Activated naive CD8-positive, alpha-beta T cell treated with anti-CD3 and anti-CD28 coated beads, Interleukin-2, amount 50 U/mL, for 24 hours (primary cell): ENCODE results near the gene DNM3.
"Not testable (repeated sequence)": the region's sequence is repeated elsewhere in the genome, so short reads cannot be mapped to it uniquely, and the experiment has no call there.

ENCODE experiments used
- ATAC-seq: fragments of 150-1000 bp; cut with Tn5 transposase; one replicate; pipeline ENCODE4 v1.10.0; 2021
- DNase-seq: peaks from one replicate; pipeline ENCODE4 v3.0.0; 2021
- H3K27ac Mint-ChIP-seq: one replicate; pipeline ENCODE4 v1.8.0; 2021; ENCODE audit warnings: mild to moderate bottlenecking, mixed read lengths
- H3K27me3 Mint-ChIP-seq: one replicate; pipeline ENCODE4 v1.8.0; 2021; ENCODE audit warnings: mixed read lengths
- H3K36me3 Mint-ChIP-seq: one replicate; pipeline ENCODE4 v1.8.0; 2021; ENCODE audit warnings: low read depth, mixed read lengths
- H3K4me1 Mint-ChIP-seq: one replicate; pipeline ENCODE4 v1.8.0; 2021; ENCODE audit warnings: mixed read lengths
- H3K4me3 Mint-ChIP-seq: one replicate; pipeline ENCODE4 v1.8.0; 2021; ENCODE audit warnings: mild to moderate bottlenecking, moderate library complexity, mixed read lengths
- H3K9me3 Mint-ChIP-seq: one replicate; pipeline ENCODE4 v1.8.0; 2021; ENCODE audit warnings: mixed read lengths

The DNM3 gene

DNA sequence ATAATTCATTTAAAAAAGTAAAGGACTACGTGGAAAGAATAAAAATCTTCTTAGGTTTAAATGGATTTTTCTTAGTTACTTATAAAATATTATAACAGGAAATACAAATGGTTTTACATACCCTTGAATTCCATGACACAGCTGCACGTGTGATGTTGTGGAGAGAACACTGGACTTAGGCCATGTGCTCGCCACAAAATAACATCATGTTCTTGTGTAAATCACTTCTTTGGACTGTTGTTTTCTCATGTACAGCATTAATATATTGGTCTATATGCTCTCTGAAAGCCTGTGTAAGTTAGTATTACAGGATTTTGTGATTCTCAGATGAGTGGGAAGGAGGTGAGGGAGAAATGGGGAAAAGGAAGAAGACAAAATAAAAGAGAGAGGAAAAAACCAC is 228.2 kb downstream of the DNM3 start:
- no peak for DNase-seq
- H3K36me3 Mint-ChIP-seq: no peaks in the 10 kb centered on the region
- no peaks in the 10 kb centered on the region for H3K9me3 Mint-ChIP-seq
- no peaks in the 10 kb centered on the region for H3K27me3 Mint-ChIP-seq
- no peak for ATAC-seq
- no peaks in the 10 kb centered on the region for H3K4me1 Mint-ChIP-seq
- peak overlapping the region; percentile 8 for H3K27ac Mint-ChIP-seq
- no peak overlapping the region for H3K4me3 Mint-ChIP-seq

DNA sequence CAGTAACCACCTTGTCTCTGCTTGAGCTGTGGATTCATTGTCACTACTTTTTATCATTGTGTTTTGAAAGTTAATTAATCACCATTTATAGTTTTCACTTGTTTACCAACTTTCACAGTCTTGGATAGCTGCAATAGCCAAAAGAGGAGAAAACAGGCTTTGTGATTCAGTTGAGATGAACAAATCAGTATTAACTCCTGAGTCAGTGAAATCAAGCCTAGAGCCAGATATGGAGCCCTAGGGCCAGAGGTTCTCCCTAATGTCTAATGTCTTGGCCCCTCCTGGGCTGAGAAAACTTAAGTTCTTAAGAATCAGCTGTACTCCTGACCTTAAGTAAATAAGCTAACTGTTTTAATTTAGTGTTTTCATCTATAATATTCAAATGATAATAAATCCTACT is 228.8 kb downstream of the DNM3 start:
- Mint-ChIP-seq H3K9me3 (no peaks in the 10 kb centered on the region), H3K4me1 (no peaks in the 10 kb centered on the region), H3K36me3 (no peaks in the 10 kb centered on the region), H3K27ac (peak overlapping the region; percentile 8), H3K4me3 (no peak overlapping the region), H3K27me3 (no peaks in the 10 kb centered on the region)
- no peak for ATAC-seq
- no peak for DNase-seq

DNA sequence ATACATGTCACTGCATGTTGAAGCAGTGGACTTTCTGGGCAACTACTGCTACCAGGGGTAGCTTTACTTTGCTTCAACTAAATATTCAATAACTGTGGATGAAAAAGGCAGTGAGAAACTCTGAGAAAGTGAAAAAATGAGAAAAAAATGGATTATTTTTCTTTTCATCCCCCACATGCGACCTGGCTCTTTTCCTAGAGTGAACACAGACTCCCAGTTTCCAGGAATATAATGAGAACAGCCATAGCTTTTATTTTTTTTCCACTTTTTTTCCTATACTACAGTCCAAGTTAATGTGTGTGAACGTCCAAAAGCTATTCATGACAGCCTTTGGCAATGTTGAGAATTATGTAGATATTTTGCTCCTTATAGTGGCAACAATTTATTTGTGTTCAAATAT is 230.4 kb downstream of the DNM3 start:
- Mint-ChIP-seq H3K36me3 (no peaks in the 10 kb centered on the region), H3K4me3 (no peak overlapping the region)
- no peak for DNase-seq

DNA sequence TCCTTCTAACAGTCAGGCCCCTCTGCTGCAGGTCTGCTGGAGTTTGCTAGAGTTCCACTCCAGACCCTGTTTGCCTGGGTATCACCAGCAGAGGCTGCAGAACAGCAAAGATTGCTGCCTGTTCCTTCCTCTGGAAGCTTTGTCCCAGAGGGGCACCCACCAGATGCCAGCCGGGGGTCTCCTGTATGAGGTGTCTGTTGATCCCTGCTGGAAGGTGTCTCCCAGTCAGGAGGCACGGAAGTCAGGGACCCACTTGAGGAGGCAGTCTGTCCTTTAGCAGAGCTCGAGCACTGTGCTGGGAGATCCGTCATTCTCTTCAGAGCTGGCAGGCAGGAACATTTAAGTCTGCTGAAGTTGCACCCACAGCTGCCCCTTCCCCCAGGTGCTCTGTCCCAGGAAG is 238.6 kb downstream of the DNM3 start:
- not testable (repeated sequence) for H3K4me3 Mint-ChIP-seq, ATAC-seq, DNase-seq, H3K27me3 Mint-ChIP-seq, H3K4me1 Mint-ChIP-seq, H3K9me3 Mint-ChIP-seq, H3K36me3 Mint-ChIP-seq, H3K27ac Mint-ChIP-seq

More for the DNA sequence above, 230.4 kb downstream of the DNM3 start:
- H3K27ac Mint-ChIP-seq: no peak overlapping the region
- H3K9me3 Mint-ChIP-seq: no peaks in the 10 kb centered on the region
- no peaks in the 10 kb centered on the region for H3K27me3 Mint-ChIP-seq
- no peak for ATAC-seq
- H3K4me1 Mint-ChIP-seq: no peaks in the 10 kb centered on the region

DNA sequence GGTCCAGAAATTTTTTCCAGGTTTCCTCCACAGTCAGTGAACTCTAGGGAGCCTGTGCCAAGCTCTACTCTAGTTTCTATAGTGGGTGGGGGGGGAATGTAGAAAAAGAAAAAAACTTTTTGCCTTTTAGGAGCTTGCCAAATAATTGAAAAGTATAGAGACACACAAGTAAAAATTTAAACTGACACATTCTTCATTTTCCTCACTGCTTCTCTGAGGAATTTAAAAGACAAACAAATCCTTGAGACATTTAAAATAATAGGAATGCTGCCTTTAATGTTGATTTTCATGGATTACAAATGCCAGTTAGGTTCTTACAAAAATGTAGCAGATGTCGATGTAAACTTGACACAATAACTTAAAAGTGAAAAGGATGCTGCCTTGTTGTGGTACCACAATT is 241.9 kb downstream of the DNM3 start:
- Mint-ChIP-seq H3K4me3 (no peak overlapping the region), H3K27me3 (no peaks in the 10 kb centered on the region), H3K36me3 (no peaks in the 10 kb centered on the region)

DNA sequence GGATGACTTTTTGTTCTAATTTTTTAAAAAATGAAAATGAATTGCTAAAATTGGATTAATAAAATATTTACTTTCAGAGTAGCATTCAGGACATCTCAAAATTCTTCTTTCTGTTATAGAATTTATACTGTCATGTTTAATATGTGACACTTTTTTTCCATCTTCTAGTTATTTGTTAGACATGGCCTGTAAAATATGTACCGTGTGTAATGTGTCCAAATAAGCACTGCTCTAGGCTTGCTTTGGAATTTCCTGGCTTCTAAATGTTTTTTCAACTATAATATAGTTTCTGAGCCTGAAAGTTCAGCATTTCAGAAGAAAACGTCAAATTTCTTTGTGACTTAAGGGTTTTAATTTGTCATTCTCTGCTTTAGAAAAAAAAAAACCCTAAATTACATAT is 243.6 kb downstream of the DNM3 start:
- no peak overlapping the region for H3K4me3 Mint-ChIP-seq
- ATAC-seq (no peak), DNase-seq (no peak)
- no peak overlapping the region for H3K27ac Mint-ChIP-seq
- H3K36me3 Mint-ChIP-seq: no peaks in the 10 kb centered on the region
- no peaks in the 10 kb centered on the region for H3K4me1 Mint-ChIP-seq
- H3K9me3 Mint-ChIP-seq: no peaks in the 10 kb centered on the region
- H3K27me3 Mint-ChIP-seq: no peaks in the 10 kb centered on the region

More for the DNA sequence above, 241.9 kb downstream of the DNM3 start:
- DNase-seq (no peak), ATAC-seq (no peak)
- Mint-ChIP-seq H3K9me3 (no peaks in the 10 kb centered on the region), H3K4me1 (no peaks in the 10 kb centered on the region), H3K27ac (no peak overlapping the region)

DNA sequence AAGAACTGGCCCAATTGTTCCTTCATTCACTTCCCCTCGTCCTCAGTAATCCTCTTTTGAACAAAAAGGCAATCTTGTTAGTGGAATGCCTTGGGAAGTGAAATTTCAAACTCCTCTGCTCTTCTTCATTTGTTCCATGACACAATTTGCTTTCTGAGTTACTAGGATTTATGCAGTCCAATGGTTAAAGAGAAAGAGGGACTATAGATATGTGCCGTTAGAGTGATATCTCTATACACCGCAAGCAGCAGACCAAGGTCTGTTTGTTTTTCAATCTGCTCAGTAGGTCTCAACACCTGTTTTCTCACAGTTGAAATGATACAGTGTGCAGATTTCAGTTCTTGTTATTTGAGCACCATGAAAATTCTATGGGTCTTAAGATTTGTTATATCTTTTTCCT is 244.0 kb downstream of the DNM3 start:
- no peak overlapping the region for H3K4me3 Mint-ChIP-seq
- no peaks in the 10 kb centered on the region for H3K36me3 Mint-ChIP-seq
- ATAC-seq: no peak
- no peak for DNase-seq
- H3K4me1 Mint-ChIP-seq: no peaks in the 10 kb centered on the region
- H3K27me3 Mint-ChIP-seq: no peaks in the 10 kb centered on the region
- no peak overlapping the region for H3K27ac Mint-ChIP-seq
- H3K9me3 Mint-ChIP-seq: no peaks in the 10 kb centered on the region

DNA sequence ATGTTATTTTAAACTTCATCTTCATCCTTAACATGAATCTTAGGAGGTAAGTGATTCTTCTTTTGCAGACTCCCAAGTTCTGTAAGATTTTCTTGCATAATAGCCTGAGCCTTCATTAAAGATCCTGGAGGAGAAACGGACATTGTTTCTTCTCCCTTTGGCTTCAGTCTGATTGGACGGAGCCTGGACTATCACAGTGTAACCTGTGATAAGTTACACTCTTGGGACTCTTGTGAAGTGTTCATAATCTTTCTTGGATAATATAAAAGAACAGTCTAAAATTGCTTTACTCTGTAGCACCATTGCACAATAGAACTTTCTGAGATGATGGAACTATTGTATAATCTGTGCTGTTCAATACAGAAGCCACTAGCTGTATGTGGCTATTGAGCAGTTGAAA is 244.8 kb downstream of the DNM3 start:
- H3K27me3 Mint-ChIP-seq: no peaks in the 10 kb centered on the region
- ATAC-seq: no peak
- no peak overlapping the region for H3K4me3 Mint-ChIP-seq
- H3K4me1 Mint-ChIP-seq: no peaks in the 10 kb centered on the region
- H3K27ac Mint-ChIP-seq: no peak overlapping the region
- no peaks in the 10 kb centered on the region for H3K9me3 Mint-ChIP-seq
- no peak for DNase-seq
- no peaks in the 10 kb centered on the region for H3K36me3 Mint-ChIP-seq

DNA sequence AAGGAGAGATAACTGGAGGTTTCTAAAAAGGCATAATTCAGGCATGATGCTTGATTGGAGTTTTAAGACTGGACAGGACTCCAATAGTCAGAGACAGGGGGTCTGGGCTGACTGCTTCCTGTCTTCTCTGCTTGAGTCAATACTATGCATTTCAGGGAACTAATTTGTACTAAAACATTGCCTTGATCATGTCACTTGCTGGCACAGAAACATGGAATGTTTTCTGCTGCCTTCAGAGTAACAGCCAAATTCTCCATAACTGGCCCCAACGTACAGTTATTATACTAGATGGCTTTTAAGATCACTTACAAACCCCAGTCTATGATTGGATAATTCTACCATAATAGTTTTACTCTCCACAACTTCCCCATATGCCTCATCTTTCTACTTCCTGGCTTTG is 247.0 kb downstream of the DNM3 start:
- DNase-seq (no peak), ATAC-seq (no peak)
- H3K36me3 Mint-ChIP-seq: no peaks in the 10 kb centered on the region
- H3K27me3 Mint-ChIP-seq: no peaks in the 10 kb centered on the region
- no peak overlapping the region for H3K4me3 Mint-ChIP-seq
- no peaks in the 10 kb centered on the region for H3K9me3 Mint-ChIP-seq
- H3K27ac Mint-ChIP-seq: no peak overlapping the region
- H3K4me1 Mint-ChIP-seq: no peaks in the 10 kb centered on the region

DNA sequence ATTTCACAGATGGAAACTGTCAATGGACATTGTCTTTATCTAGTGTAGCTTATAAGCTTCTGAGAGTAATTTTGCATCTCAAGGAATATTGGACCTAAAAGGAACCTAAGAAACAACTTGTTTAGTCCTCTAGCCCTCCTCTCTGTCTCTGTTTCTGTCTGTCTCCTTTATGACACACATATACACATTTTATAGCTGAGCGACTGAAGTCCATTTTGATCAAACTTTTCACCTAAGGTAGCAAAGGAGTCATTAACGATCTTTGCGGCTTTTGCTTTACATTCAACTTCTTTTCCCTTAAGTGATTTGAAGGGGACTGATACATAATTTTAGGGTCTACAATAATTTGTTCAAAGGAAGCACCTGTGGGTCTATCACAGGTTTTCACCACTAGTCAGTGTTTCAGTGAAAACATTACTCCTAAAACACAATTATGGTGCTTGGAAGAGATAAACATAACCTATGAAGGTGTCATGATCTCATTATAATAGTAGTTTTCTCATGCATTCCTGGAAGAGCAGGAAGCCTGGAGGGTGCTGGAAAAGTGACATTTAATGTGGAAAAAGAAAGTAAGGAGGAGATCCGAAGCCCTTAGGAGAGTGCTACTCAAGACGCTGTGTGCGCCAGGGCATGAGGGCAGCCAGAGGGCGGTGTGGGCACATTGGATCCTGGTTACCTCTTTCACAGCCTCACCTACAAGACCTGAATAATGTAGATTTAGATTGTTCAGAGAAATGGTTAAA is 248.6 kb downstream of the DNM3 start:
- no peak overlapping the region for H3K27ac Mint-ChIP-seq
- H3K4me3 Mint-ChIP-seq: no peak overlapping the region
- no peaks in the 10 kb centered on the region for H3K36me3 Mint-ChIP-seq
- H3K9me3 Mint-ChIP-seq: no peaks in the 10 kb centered on the region
- ATAC-seq (peak; percentile 66), DNase-seq (peak; percentile 59)
- no peaks in the 10 kb centered on the region for H3K4me1 Mint-ChIP-seq
- H3K27me3 Mint-ChIP-seq: no peaks in the 10 kb centered on the region

DNA sequence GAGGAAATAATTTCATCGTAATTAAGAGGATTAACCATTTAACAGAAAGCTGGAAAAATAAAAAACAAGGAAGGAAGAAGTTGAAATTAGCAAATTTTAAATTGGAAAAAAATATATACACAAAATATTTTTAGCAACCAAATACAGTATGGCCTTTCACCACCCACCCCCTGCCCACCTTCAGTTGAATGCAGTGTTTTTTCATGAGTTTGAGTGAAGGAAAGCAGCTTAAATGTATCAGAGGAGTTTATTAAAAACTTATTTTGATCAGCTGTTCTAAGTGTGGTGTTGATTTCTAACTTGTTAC is 249.2 kb downstream of the DNM3 start:
- H3K4me1 Mint-ChIP-seq: no peaks in the 10 kb centered on the region
- no peak overlapping the region for H3K27ac Mint-ChIP-seq
- H3K27me3 Mint-ChIP-seq: no peaks in the 10 kb centered on the region
- no peak overlapping the region for H3K4me3 Mint-ChIP-seq
- no peak for DNase-seq
- no peaks in the 10 kb centered on the region for H3K36me3 Mint-ChIP-seq
- no peaks in the 10 kb centered on the region for H3K9me3 Mint-ChIP-seq
- no peak for ATAC-seq

DNA sequence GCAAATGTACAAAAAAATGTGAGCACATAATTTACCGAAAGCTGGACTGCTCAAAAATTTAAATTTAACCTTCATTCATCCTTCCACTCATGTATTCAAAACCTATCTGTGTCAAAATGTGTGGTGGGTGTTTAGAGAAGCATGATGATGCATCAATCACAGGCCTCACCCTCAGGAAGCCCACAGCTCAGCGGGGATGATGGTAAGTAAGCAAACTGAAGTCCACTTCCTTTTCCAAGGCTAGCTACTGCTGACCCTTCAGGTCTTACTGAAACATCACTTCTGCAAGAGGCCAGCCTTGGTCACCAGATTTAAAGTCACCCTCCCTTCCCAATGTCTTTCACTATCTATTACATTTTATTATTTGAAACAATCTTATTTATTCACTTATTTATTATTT is 254.5 kb downstream of the DNM3 start:
- no peaks in the 10 kb centered on the region for H3K4me1 Mint-ChIP-seq
- no peaks in the 10 kb centered on the region for H3K9me3 Mint-ChIP-seq
- H3K4me3 Mint-ChIP-seq: no peak overlapping the region
- H3K27me3 Mint-ChIP-seq: no peaks in the 10 kb centered on the region
- H3K27ac Mint-ChIP-seq: no peak overlapping the region
- ATAC-seq (no peak), DNase-seq (no peak)
- H3K36me3 Mint-ChIP-seq: no peaks in the 10 kb centered on the region

DNA sequence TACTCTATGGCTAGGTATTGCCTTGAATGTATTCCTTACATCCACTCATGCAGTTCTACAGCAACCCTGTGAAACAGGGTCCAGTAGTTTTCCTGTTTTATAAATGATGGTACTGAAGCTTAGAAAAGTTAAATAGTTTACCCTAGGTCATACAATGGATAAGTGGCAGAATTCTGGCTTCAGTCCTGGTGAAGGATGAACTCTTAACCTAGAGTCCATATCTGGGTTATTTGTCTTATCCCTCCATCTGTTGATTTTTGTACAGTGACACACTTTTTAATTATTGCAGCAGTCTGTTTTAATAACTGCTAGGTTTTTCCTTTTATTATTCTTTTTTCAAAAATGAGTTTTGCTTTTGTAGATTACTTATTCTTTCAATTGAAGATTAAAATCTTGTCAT is 263.9 kb downstream of the DNM3 start:
- H3K4me3 Mint-ChIP-seq: no peak overlapping the region
- no peaks in the 10 kb centered on the region for H3K9me3 Mint-ChIP-seq
- no peaks in the 10 kb centered on the region for H3K36me3 Mint-ChIP-seq
- H3K27ac Mint-ChIP-seq: no peak overlapping the region
- ATAC-seq (no peak), DNase-seq (no peak)
- peaks cover 1% of the 10 kb centered on the region for H3K27me3 Mint-ChIP-seq
- H3K4me1 Mint-ChIP-seq: no peaks in the 10 kb centered on the region

DNA sequence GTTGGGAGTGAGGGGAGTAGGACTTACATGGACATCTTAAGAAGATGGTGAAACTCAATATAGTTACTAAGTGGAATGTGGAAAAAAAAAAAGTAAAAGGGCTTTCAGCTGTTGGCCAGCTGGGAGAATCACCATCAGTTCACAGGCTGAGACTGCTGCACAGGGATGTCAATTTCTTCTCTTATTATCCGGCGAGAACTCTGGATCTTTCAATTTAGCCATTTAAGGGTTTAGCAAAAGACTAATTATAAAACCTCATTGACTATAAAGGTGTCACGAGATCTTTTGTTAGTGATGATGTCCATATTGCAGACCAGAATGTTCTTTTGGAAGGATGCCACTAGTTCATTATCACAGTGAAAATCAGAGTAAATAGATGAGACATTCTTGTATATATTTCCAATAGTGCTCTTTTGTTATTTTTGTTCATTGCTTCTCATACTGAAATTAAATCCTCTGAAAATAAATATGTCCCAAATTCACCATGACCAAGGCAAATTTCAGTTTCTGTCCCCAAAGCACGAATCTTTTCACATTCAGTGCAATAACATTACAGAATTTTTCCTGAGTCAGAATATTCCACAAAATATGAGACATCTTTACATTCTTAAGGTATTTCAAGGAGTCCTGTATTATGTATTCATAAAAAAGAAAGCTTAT is 266.1 kb downstream of the DNM3 start:
- no peak overlapping the region for H3K4me3 Mint-ChIP-seq
- H3K27me3 Mint-ChIP-seq: peaks cover 1% of the 10 kb centered on the region
- ATAC-seq (no peak), DNase-seq (no peak)
- H3K4me1 Mint-ChIP-seq: no peaks in the 10 kb centered on the region
- H3K27ac Mint-ChIP-seq: no peak overlapping the region
- no peaks in the 10 kb centered on the region for H3K9me3 Mint-ChIP-seq
- no peaks in the 10 kb centered on the region for H3K36me3 Mint-ChIP-seq

DNA sequence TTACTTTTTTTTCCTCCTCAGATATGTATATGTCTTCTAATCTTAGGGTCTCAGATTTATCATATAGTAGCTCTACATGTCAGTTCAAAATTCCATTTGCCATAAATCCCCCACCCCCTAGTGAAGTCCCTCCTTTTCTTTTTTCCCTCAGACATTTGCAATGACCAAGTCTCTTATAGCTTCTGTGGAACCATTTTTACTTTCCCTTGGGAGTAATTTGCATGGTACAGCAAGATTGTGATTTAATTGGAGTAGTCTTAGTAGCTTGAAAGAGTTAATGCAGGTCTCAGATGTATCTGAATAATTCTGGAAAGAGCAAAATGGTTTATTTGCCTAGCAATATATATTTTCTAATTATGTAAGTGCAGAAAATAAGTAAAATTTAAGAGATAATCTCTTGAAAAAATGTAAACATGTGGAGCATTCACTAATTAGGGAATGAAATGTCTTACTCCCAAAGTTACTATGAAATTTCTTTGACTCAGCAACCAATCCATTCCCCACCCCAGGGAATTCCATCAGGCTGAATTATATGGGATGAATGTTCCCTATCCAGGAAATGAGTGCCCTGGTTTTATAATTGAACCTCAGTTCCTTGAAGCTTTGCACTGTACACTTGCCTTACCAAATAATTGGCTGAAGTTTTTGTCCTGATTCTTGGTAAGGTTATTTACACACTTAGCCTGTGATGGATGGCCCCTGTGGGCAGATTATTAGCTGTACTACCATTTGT is 267.0 kb downstream of the DNM3 start:
- Mint-ChIP-seq H3K9me3 (no peaks in the 10 kb centered on the region), H3K4me3 (no peak overlapping the region), H3K36me3 (no peaks in the 10 kb centered on the region), H3K27me3 (peaks cover 1% of the 10 kb centered on the region), H3K27ac (no peak overlapping the region), H3K4me1 (no peaks in the 10 kb centered on the region)
- ATAC-seq (no peak), DNase-seq (no peak)
